Karpas-422 (cell line): ENCODE measurements around the gene PER3. TPM values are rescaled to one million over a fixed set of nuclear protein-coding genes. Genes with fewer than 3 reads are reported as not detected.

ENCODE experiments used
- DNase-seq: peaks from one replicate; pipeline ENCODE4 v3.0.0-alpha.2; 2015
- H2AFZ ChIP-seq: fragments of 200-600 bp; sonication (generic); 2 replicates; pipeline ENCODE4 v1.6.1; 2014; ENCODE audit warnings: antibody characterized with exemption, low read length, mixed read lengths
- H3K27ac ChIP-seq: fragments of 200-600 bp; sonication (generic); 2 replicates; pipeline ENCODE4 v1.5.1; 2014; ENCODE audit warnings: mild to moderate bottlenecking, low read length, moderate library complexity
- H3K27me3 ChIP-seq: fragments of 200-600 bp; sonication (generic); 2 replicates; pipeline ENCODE4 v1.6.1; 2014; ENCODE audit warnings: low read length, mixed read lengths
- H3K36me3 ChIP-seq: fragments of 200-600 bp; sonication (generic); 2 replicates; pipeline ENCODE4 v1.6.1; 2014; ENCODE audit warnings: low read length, mixed read lengths; ENCODE audit not compliant: insufficient read depth
- H3K4me1 ChIP-seq: fragments of 200-600 bp; sonication (generic); 2 replicates; pipeline ENCODE4 v1.6.1; 2014; ENCODE audit warnings: mild to moderate bottlenecking, low read length, mixed read lengths
- H3K4me2 ChIP-seq: fragments of 200-600 bp; sonication (generic); 2 replicates; pipeline ENCODE4 v1.6.1; 2014; ENCODE audit warnings: low read length, low read depth, mild to moderate bottlenecking; ENCODE audit not compliant: poor library complexity, severe bottlenecking
- H3K4me3 ChIP-seq: fragments of 200-600 bp; sonication (generic); 2 replicates; pipeline ENCODE4 v1.5.1; 2014; ENCODE audit warnings: mild to moderate bottlenecking, antibody characterized with exemption, low read length, mixed read lengths
- H3K79me2 ChIP-seq: fragments of 200-600 bp; sonication (generic); 2 replicates; pipeline ENCODE4 v1.6.1; 2014; ENCODE audit warnings: mild to moderate bottlenecking, low read length, mixed read lengths
- H3K9ac ChIP-seq: fragments of 200-600 bp; sonication (generic); 2 replicates; pipeline ENCODE4 v1.6.0; 2014; ENCODE audit warnings: low read length
- H3K9me2 ChIP-seq: fragments of 200-600 bp; sonication (generic), shearing (Covaris generic); replicated peaks from 2 replicates; pipeline ENCODE4 v1.6.0; 2014; ENCODE audit warnings: mild to moderate bottlenecking, low read length, moderate library complexity; ENCODE audit not compliant: insufficient read depth
- H3K9me3 ChIP-seq: fragments of 300-700, 200-600 bp; sonication (generic); 2 replicates; pipeline ENCODE4 v1.6.1; 2014; ENCODE audit warnings: low read length, mixed read lengths
- H4K20me1 ChIP-seq: fragments of 200-600 bp; sonication (generic); 2 replicates; pipeline ENCODE4 v1.6.1; 2014; ENCODE audit warnings: mild to moderate bottlenecking, antibody characterized with exemption, low read length, low read depth; ENCODE audit not compliant: insufficient read depth
- total RNA-seq: library from RNA; depleted of rRNA; stranded (reverse); fragments of >200 nt; shearing (Covaris generic); gene quantifications from 2 replicates; pipeline ENCODE4 v1.2.3, GENCODE V29; 2014; ENCODE audit warnings: low replicate concordance

PER3 gene
- total RNA-seq, 1 experiment from 2014 or later: 3.5 TPM

GRCh38 chr1:7805460-7805859 lies 21.4 kb downstream of the PER3 start:
- Histone ChIP-seq H2AFZ (no peak overlapping the region), H3K9ac (no peak overlapping the region), H3K9me3 (no peaks in the 10 kb centered on the region), H3K27me3 (no peaks in the 10 kb centered on the region), H3K36me3 (no peaks in the 10 kb centered on the region), H3K4me1 (no peaks in the 10 kb centered on the region), H4K20me1 (no peaks in the 10 kb centered on the region), H3K27ac (no peak overlapping the region), H3K4me2 (no peak overlapping the region), H3K79me2 (no peaks in the 10 kb centered on the region), H3K9me2 (no peaks in the 10 kb centered on the region), H3K4me3 (no peak overlapping the region)
- DNase-seq: no peak

GRCh38 chr1:7808253-7808844 lies 24.3 kb downstream of the PER3 start:
- H3K27me3 ChIP-seq: no peaks in the 10 kb centered on the region

GRCh38 chr1:7809742-7810141 lies 25.7 kb downstream of the PER3 start:
- no peak overlapping the region for H3K9ac ChIP-seq
- no peaks in the 10 kb centered on the region for H3K4me1 ChIP-seq
- H3K27ac ChIP-seq: no peak overlapping the region
- DNase-seq: no peak
- H3K4me3 ChIP-seq: no peak overlapping the region
- no peaks in the 10 kb centered on the region for H4K20me1 ChIP-seq
- H3K9me2 ChIP-seq: no peaks in the 10 kb centered on the region
- H2AFZ ChIP-seq: no peak overlapping the region
- no peaks in the 10 kb centered on the region for H3K27me3 ChIP-seq
- no peaks in the 10 kb centered on the region; the same call in 1 of the 2 replicates for H3K9me3 ChIP-seq
- no peak overlapping the region for H3K4me2 ChIP-seq
- no peaks in the 10 kb centered on the region for H3K36me3 ChIP-seq
- no peaks in the 10 kb centered on the region for H3K79me2 ChIP-seq

More at GRCh38 chr1:7808253-7808844, 24.3 kb downstream of the PER3 start:
- H3K4me3 ChIP-seq: no peak overlapping the region
- H2AFZ ChIP-seq: no peak overlapping the region
- no peaks in the 10 kb centered on the region for H4K20me1 ChIP-seq
- no peak overlapping the region for H3K27ac ChIP-seq
- no peaks in the 10 kb centered on the region for H3K79me2 ChIP-seq
- no peaks in the 10 kb centered on the region for H3K9me3 ChIP-seq
- H3K4me2 ChIP-seq: no peak overlapping the region
- no peaks in the 10 kb centered on the region for H3K36me3 ChIP-seq
- no peak overlapping the region for H3K9ac ChIP-seq
- H3K9me2 ChIP-seq: no peaks in the 10 kb centered on the region
- DNase-seq: peak; percentile 77
- no peaks in the 10 kb centered on the region for H3K4me1 ChIP-seq

GRCh38 chr1:7810395-7810794 lies 26.3 kb downstream of the PER3 start:
- no peak for DNase-seq
- no peaks in the 10 kb centered on the region for H3K36me3 ChIP-seq

GRCh38 chr1:7811476-7811875 lies 27.4 kb downstream of the PER3 start:
- no peaks in the 10 kb centered on the region for H3K27me3 ChIP-seq
- no peak overlapping the region for H3K4me3 ChIP-seq

More at GRCh38 chr1:7810395-7810794, 26.3 kb downstream of the PER3 start:
- H3K9me3 ChIP-seq: no peaks in the 10 kb centered on the region; the same call in 1 of the 2 replicates
- H3K4me1 ChIP-seq: no peaks in the 10 kb centered on the region
- no peak overlapping the region for H2AFZ ChIP-seq
- H3K4me2 ChIP-seq: no peak overlapping the region
- no peaks in the 10 kb centered on the region for H4K20me1 ChIP-seq
- H3K4me3 ChIP-seq: no peak overlapping the region
- no peak overlapping the region for H3K27ac ChIP-seq
- H3K9me2 ChIP-seq: no peaks in the 10 kb centered on the region
- no peaks in the 10 kb centered on the region for H3K79me2 ChIP-seq
- H3K9ac ChIP-seq: no peak overlapping the region
- no peaks in the 10 kb centered on the region for H3K27me3 ChIP-seq

GRCh38 chr1:7813677-7814373 lies 29.7 kb downstream of the PER3 start:
- no peaks in the 10 kb centered on the region for H3K4me1 ChIP-seq
- H3K9me3 ChIP-seq: no peaks in the 10 kb centered on the region; the same call in 1 of the 2 replicates
- no peaks in the 10 kb centered on the region for H4K20me1 ChIP-seq
- no peak for DNase-seq
- H3K27ac ChIP-seq: no peak overlapping the region
- H3K79me2 ChIP-seq: no peaks in the 10 kb centered on the region
- H3K4me3 ChIP-seq: no peak overlapping the region
- H3K27me3 ChIP-seq: no peaks in the 10 kb centered on the region
- no peaks in the 10 kb centered on the region for H3K9me2 ChIP-seq
- H3K36me3 ChIP-seq: no peaks in the 10 kb centered on the region
- no peak overlapping the region for H3K4me2 ChIP-seq
- H3K9ac ChIP-seq: no peak overlapping the region
- no peak overlapping the region for H2AFZ ChIP-seq

More at GRCh38 chr1:7811476-7811875, 27.4 kb downstream of the PER3 start:
- Histone ChIP-seq H2AFZ (no peak overlapping the region), H3K9me2 (no peaks in the 10 kb centered on the region), H3K27ac (no peak overlapping the region), H3K4me1 (no peaks in the 10 kb centered on the region), H3K79me2 (no peaks in the 10 kb centered on the region), H3K9me3 (no peaks in the 10 kb centered on the region; the same call in 1 of the 2 replicates), H3K36me3 (no peaks in the 10 kb centered on the region), H4K20me1 (no peaks in the 10 kb centered on the region), H3K4me2 (no peak overlapping the region), H3K9ac (no peak overlapping the region)
- DNase-seq: no peak

- Histone ChIP-seq H4K20me1 (no peaks in the 10 kb centered on the region), H3K27me3 (no peaks in the 10 kb centered on the region), H3K4me2 (no peak overlapping the region), H3K9me2 (no peaks in the 10 kb centered on the region), H2AFZ (no peak overlapping the region), H3K9ac (no peak overlapping the region), H3K9me3 (no peaks in the 10 kb centered on the region), H3K79me2 (no peaks in the 10 kb centered on the region), H3K36me3 (no peaks in the 10 kb centered on the region), H3K4me1 (no peaks in the 10 kb centered on the region), H3K27ac (no peak overlapping the region), H3K4me3 (no peak overlapping the region)
- DNase-seq: no peak
Measured at GRCh38 chr1:7821282-7821681, 37.2 kb downstream of the PER3 start.

- DNase-seq: no peak
- H3K4me3 ChIP-seq: no peak overlapping the region
- H3K9me2 ChIP-seq: no peaks in the 10 kb centered on the region
- H4K20me1 ChIP-seq: no peaks in the 10 kb centered on the region
- H3K27me3 ChIP-seq: no peaks in the 10 kb centered on the region
- H3K9me3 ChIP-seq: no peaks in the 10 kb centered on the region
- no peaks in the 10 kb centered on the region for H3K4me1 ChIP-seq
- H3K79me2 ChIP-seq: no peaks in the 10 kb centered on the region
- no peak overlapping the region for H3K4me2 ChIP-seq
- H2AFZ ChIP-seq: no peak overlapping the region
- H3K9ac ChIP-seq: no peak overlapping the region
- H3K27ac ChIP-seq: no peak overlapping the region
- H3K36me3 ChIP-seq: no peaks in the 10 kb centered on the region
Measured at GRCh38 chr1:7824701-7825100, 40.6 kb downstream of the PER3 start.
